HCT116 (cell line): ENCODE results near the gene KLHL5. TPM values are rescaled to one million over a fixed set of nuclear protein-coding genes. Genes with fewer than 3 reads are reported as not detected.

Source experiments
- ATAC-seq: fragments of 200-7000 bp; cut with Tn5 transposase; 2 replicates; pipeline ENCODE4 v1.9.1; 2020; ENCODE audit warnings: mild to moderate bottlenecking, moderate library complexity
- BruUV-seq: library from RNA; stranded (reverse); fragments of 400-500 nt; replicated peaks from 2 replicates; lab custom pipeline; 2021; lab: Mats Ljungman, UMichigan
- CTCF ChIA-PET: fragments of 300-600 bp; sonication (Branson Sonifier 250); formaldehyde crosslinking; loops from one replicate; lab custom pipeline; 2021; ENCODE audit warnings: antibody characterized with exemption; lab: Charles Lee
- POLR2A ChIA-PET: fragments of 300-600, 350-600 bp; sonication (Branson Sonifier 250); formaldehyde crosslinking; loops from one replicate; lab custom pipeline; 2021; ENCODE audit warnings: antibody characterized with exemption; lab: Charles Lee
- RAD21 ChIA-PET, 2 experiments: fragments of 300-600 bp; sonication (Branson Sonifier 250); formaldehyde crosslinking; loops; one replicate each; lab custom pipeline; 2023; ENCODE audit warnings: low total read pairs in 2 of 2; ENCODE audit not compliant: uncharacterized antibody in 2 of 2, unreplicated experiment in 2 of 2, low non-redundant PET in 1 of 2; lab: Charles Lee
- DNase-seq: peaks from one replicate; pipeline ENCODE4 v3.0.0-alpha.2; 2010; ENCODE audit warnings: low read depth, low spot score
- H2AFZ ChIP-seq: fragments of 200-600 bp; shearing (Covaris generic), sonication (generic); 2 replicates; pipeline ENCODE4 v1.6.1; 2017; ENCODE audit warnings: low read depth, mixed run types, mixed read lengths, antibody characterized with exemption, low read length; ENCODE audit not compliant: poor library complexity, severe bottlenecking
- H3K27ac ChIP-seq: 2 replicates; pipeline ENCODE4 v1.5.1; 2012; ENCODE audit warnings: low read depth, low read length
- H3K27me3 ChIP-seq: fragments of 200-600 bp; sonication (generic); 2 replicates; pipeline ENCODE4 v1.6.1; 2016; ENCODE audit warnings: mixed run types, low read length, mixed read lengths; ENCODE audit not compliant: insufficient read depth
- H3K36me3 ChIP-seq, 2 experiments: fragments of 200-500 bp in 1 of 2; fragments of 200-600 bp in 1 of 2; sonication (Bioruptor generic) in 1 of 2; sonication (generic) in 1 of 2; 2 replicates each; pipeline versions ENCODE4 v1.5.1 to v1.6.1; 2014 to 2016; ENCODE audit warnings: low read length in 2 of 2, inconsistent platforms in 1 of 2, mixed read lengths in 1 of 2, mixed run types in 1 of 2; ENCODE audit not compliant: insufficient read depth in 2 of 2, control insufficient read depth in 1 of 2
- H3K4me1 ChIP-seq, 2 experiments: fragments of 200-600 bp in 1 of 2; sonication (generic) in 1 of 2; 2 replicates each; pipeline versions ENCODE4 v1.5.1 to v1.6.1; 2012 to 2017; ENCODE audit warnings: low read length in 2 of 2, inconsistent platforms in 1 of 2, mild to moderate bottlenecking in 1 of 2, mixed read lengths in 1 of 2, mixed run types in 1 of 2, moderate library complexity in 1 of 2; ENCODE audit not compliant: insufficient read depth in 2 of 2, control insufficient read depth in 1 of 2
- H3K4me2 ChIP-seq: fragments of 200-600 bp; sonication (generic); 2 replicates; pipeline ENCODE4 v1.6.1; 2017; ENCODE audit warnings: mixed run types, low read length, mixed read lengths
- H3K4me3 ChIP-seq, 2 experiments: fragments of 200-600 bp in 1 of 2; sonication (generic) in 1 of 2; replicated peaks in 1 of 2; 2 replicates each; pipeline ENCODE4 v1.5.1; 2011 to 2016; ENCODE audit warnings: low read length in 2 of 2, control low read depth in 1 of 2, low read depth in 1 of 2, mild to moderate bottlenecking in 1 of 2, mixed read lengths in 1 of 2, mixed run types in 1 of 2
- H3K79me2 ChIP-seq: fragments of 200-600 bp; sonication (generic); 2 replicates; pipeline ENCODE4 v1.6.1; 2017; ENCODE audit warnings: mild to moderate bottlenecking, mixed run types, low read length, moderate library complexity, mixed read lengths; ENCODE audit not compliant: insufficient read depth
- H3K9ac ChIP-seq: fragments of 200-600 bp; sonication (generic); 2 replicates; pipeline ENCODE4 v1.6.1; 2016; ENCODE audit warnings: low read length, mixed read lengths
- H3K9me2 ChIP-seq: fragments of 200-600 bp; sonication (generic), shearing (Covaris generic); 2 replicates; pipeline ENCODE4 v1.6.1; 2017; ENCODE audit warnings: mixed run types, mild to moderate bottlenecking, moderate library complexity; ENCODE audit not compliant: insufficient read depth
- H3K9me3 ChIP-seq, 2 experiments: fragments of 200-500 bp in 1 of 2; fragments of 200-600 bp in 1 of 2; sonication (Bioruptor generic) in 1 of 2; sonication (generic) in 1 of 2; 2 replicates each; pipeline ENCODE4 v1.6.1; 2014 to 2017; ENCODE audit warnings: low read length in 2 of 2, mixed read lengths in 2 of 2, inconsistent platforms in 1 of 2, low read depth in 1 of 2, mild to moderate bottlenecking in 1 of 2, mixed run types in 1 of 2, moderate library complexity in 1 of 2; ENCODE audit not compliant: control insufficient read depth in 1 of 2, insufficient read depth in 1 of 2
- H4K20me1 ChIP-seq: fragments of 200-600 bp; sonication (generic), shearing (Covaris generic); 2 replicates; pipeline ENCODE4 v1.6.1; 2017; ENCODE audit warnings: mixed run types, mild to moderate bottlenecking, moderate library complexity; ENCODE audit not compliant: insufficient read depth
- ATF3 ChIP-seq: IDR thresholded peaks from 2 replicates; pipeline ENCODE4 v1.6.1; 2012
- CBX3 ChIP-seq: IDR thresholded peaks from 2 replicates; pipeline ENCODE4 v1.6.1; 2012; ENCODE audit warnings: low read depth
- CEBPB ChIP-seq: IDR thresholded peaks from 2 replicates; pipeline ENCODE4 v1.6.1; 2012; ENCODE audit warnings: low read depth
- EGR1 ChIP-seq: IDR thresholded peaks from 2 replicates; pipeline ENCODE4 v1.6.1; 2012; ENCODE audit warnings: low read depth
- ELF1 ChIP-seq: IDR thresholded peaks from 2 replicates; pipeline ENCODE4 v1.6.1; 2012; ENCODE audit warnings: low read depth, borderline replicate concordance
- EZH2 ChIP-seq: fragments of 200-600 bp; sonication (generic); IDR thresholded peaks from 2 replicates; pipeline ENCODE4 v1.6.1; 2017; ENCODE audit warnings: antibody characterized with exemption, mixed run types
- EZH2phosphoT487 ChIP-seq: fragments of 200-600 bp; IDR thresholded peaks from 2 replicates; pipeline ENCODE4 v1.6.1; 2018; ENCODE audit warnings: antibody characterized with exemption, borderline replicate concordance
- FOSL1 ChIP-seq: IDR thresholded peaks from 2 replicates; pipeline ENCODE4 v1.6.1; 2012; ENCODE audit warnings: low read depth
- POLR2A ChIP-seq: IDR thresholded peaks from 2 replicates; pipeline ENCODE4 v1.7.0; 2011; ENCODE audit warnings: borderline replicate concordance; ENCODE audit not compliant: insufficient read depth, insufficient read length; ENCODE audit errors: extremely low read depth
- POLR2AphosphoS5 ChIP-seq: IDR thresholded peaks from 2 replicates; pipeline ENCODE4 v1.6.1; 2011; ENCODE audit warnings: mild to moderate bottlenecking, low read depth, low read length, moderate library complexity
- TCF7L2 ChIP-seq: IDR thresholded peaks from 2 replicates; pipeline ENCODE4 v1.7.0; 2011; ENCODE audit warnings: borderline replicate concordance, inconsistent platforms; ENCODE audit not compliant: insufficient read depth, insufficient read length; ENCODE audit errors: extremely low read depth
- YY1 ChIP-seq: IDR thresholded peaks from 2 replicates; pipeline ENCODE4 v1.6.1; 2011; ENCODE audit warnings: low read length, low read depth, moderate library complexity, mild to moderate bottlenecking; ENCODE audit not compliant: insufficient replicate concordance; ENCODE audit errors: extremely low read depth
- ZFX ChIP-seq: fragments of 450-650 bp; IDR thresholded peaks from 2 replicates; pipeline ENCODE4 v1.6.1; 2017
- intact Hi-C: fragments of 100-400 bp; cut with micrococcal nuclease; formaldehyde crosslinking; loops from 2 replicates; pipeline ENCODE4 v1.10.0; 2022
- total RNA-seq: library from RNA; stranded (reverse); gene quantifications from one replicate; pipeline ENCODE4 v1.2.1, GENCODE V29; 2021; ENCODE audit not compliant: unreplicated experiment

Gene KLHL5
- total RNA-seq, 1 experiment from 2014 or later, result 20.8 TPM

DNA sequence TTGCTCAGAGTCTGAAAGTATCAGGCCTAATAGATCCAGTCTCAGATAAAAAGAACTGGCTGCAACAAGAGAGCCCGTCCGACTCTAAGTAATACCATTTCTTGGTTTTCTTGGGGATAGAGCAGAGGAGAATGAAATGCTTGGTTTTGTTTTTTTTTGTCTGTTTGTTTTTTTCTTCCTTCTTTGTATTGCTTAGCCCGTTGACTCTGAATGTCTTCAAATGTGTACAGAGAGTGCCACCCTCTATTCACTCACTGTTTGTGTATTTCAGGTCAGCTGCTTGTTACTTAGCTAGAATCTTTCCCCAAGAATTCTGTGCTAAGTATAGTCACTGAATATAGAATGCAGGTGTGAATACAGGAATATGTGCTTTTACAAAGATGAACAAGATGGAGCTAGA lies 24.1 kb upstream of the KLHL5 start:
- intact Hi-C loops, result no loop called here
- H3K4me2 ChIP-seq, result no peak overlapping the region
- ATAC-seq, result no peak

DNA sequence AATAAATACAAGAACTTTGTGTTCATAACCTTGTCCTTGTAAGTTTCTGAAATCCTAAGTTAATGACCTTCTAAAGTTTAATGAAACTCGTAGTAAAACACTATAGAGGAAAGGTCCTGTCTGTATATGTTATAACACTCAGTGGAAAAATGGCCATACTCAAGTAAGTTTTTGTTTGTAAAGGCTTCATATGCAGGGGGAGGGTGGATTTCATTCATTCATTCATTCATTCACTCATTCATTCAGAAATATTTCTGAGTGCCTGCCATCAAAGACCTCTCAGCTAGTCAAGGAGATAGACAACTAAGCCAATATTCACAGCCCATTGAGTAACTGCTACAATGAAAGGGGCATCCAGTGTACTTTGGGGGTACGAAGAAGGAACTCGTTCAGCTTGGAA lies 22.9 kb upstream of the KLHL5 start:
- Histone ChIP-seq H3K27me3 (no peaks in the 10 kb centered on the region), H3K4me3 (no peak overlapping the region), H3K79me2 (no peaks in the 10 kb centered on the region), H3K9me2 (no peaks in the 10 kb centered on the region), H3K4me1 (peaks cover 13 to 15% of the 10 kb centered on the region in 2 experiments; a peak in 3 of 4 replicates), H3K9me3 (no peaks in the 10 kb centered on the region), H3K27ac (no peak overlapping the region), H3K4me2 (no peak overlapping the region), H4K20me1 (no peaks in the 10 kb centered on the region), H2AFZ (no peak overlapping the region), H3K36me3 (no peaks in the 10 kb centered on the region), H3K9ac (no peak overlapping the region)
- CTCF ChIA-PET, result no interaction called here
- intact Hi-C loops, result no loop called here
- RAD21 ChIA-PET, result no interaction called here
- POLR2A ChIA-PET, result no interaction called here
- BruUV-seq, result no TSS peak
- DNase-seq (no peak), ATAC-seq (no peak)
- TF ChIP-seq YY1 (no peak), EGR1 (no peak), ZFX (no peak), FOSL1 (no peak)

More for the DNA sequence above, 24.1 kb upstream of the KLHL5 start:
- CTCF ChIA-PET, result no interaction called here
- Histone ChIP-seq H3K9me3 (no peaks in the 10 kb centered on the region), H3K36me3 (no peaks in the 10 kb centered on the region), H3K9ac (no peak overlapping the region), H3K4me1 (peaks cover 3% of the 10 kb centered on the region in 2 experiments; a peak in 3 of 4 replicates), H3K4me3 (no peak overlapping the region), H3K27me3 (no peaks in the 10 kb centered on the region), H4K20me1 (no peaks in the 10 kb centered on the region), H2AFZ (peak overlapping the region; percentile 36), H3K9me2 (no peaks in the 10 kb centered on the region), H3K27ac (no peak overlapping the region), H3K79me2 (no peaks in the 10 kb centered on the region)
- no peak for DNase-seq
- RAD21 ChIA-PET, result no interaction called here
- BruUV-seq, result no TSS peak
- TF ChIP-seq YY1, result no peak
- no peak for TF ChIP-seq CEBPB
- no peak for TF ChIP-seq POLR2AphosphoS5
- no peak for TF ChIP-seq EZH2phosphoT487
- no peak for TF ChIP-seq POLR2A
- no peak for TF ChIP-seq ATF3
- TF ChIP-seq CBX3, result no peak
- no peak for TF ChIP-seq TCF7L2
- no peak for TF ChIP-seq EZH2
- TF ChIP-seq ELF1, result no peak
- POLR2A ChIA-PET, result no interaction called here
